Measurements from ENCODE around the gene SLC17A8.

Gene SLC17A8

DNA sequence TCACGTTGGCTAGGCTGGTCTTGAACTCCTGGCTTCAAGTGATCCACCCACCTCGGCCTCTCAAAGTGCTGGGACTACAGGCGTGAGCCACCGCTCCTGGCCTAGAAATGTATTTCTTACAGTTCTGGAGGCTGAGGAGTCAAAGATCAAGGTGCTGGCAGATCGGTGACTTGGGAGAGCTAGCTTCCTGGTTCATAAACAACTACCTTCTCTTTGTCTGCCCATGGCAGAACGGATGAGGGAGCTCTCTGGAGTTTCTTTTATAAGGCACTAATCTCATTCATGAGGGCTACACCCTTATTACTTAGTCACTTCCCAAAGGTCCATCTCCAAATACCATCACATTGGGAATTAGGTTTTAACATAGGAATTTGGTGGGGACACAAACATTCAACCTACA is 38.9 kb downstream of the SLC17A8 start:
- Histone ChIP-seq H3K36me3 (ENCODE audit: control insufficient read depth in 2 of 2, insufficient read depth in 1 of 2, low read length in 2 of 2) (no peaks in the 10 kb centered on the region), H3K4me3 (ENCODE audit: low read depth, low read length) (no peak overlapping the region), H3K9me3 (ENCODE audit: control insufficient read depth, insufficient read depth, low read depth, low read length) (no peaks in the 10 kb centered on the region), H3K4me1 (ENCODE audit: control insufficient read depth, insufficient read depth, low read length) (no peaks in the 10 kb centered on the region), H3K27ac (ENCODE audit: extremely low read depth, low read depth, low read length) (no peak overlapping the region)
- POLR2A ChIA-PET: no interaction called here
- no peak for TF ChIP-seq ZNF211 (tag by site-specific recombination; IDR thresholded peaks at IDR 0.05; ENCODE audit: low read depth)
- TF ChIP-seq ZSCAN16 (tag by site-specific recombination; IDR thresholded peaks at IDR 0.05): no peak
- no peak for TF ChIP-seq ZBTB17 (tag by site-specific recombination; IDR thresholded peaks at IDR 0.05)
- no peak for TF ChIP-seq GLI2 (tag by site-specific recombination; IDR thresholded peaks at IDR 0.05; ENCODE audit: borderline replicate concordance, low read depth)
- TF ChIP-seq ZNF629 (tag by site-specific recombination; IDR thresholded peaks at IDR 0.05): no peak
- no peak for TF ChIP-seq ZNF830 (tag by site-specific recombination; IDR thresholded peaks at IDR 0.05; ENCODE audit: low read depth)
- TF ChIP-seq SETDB1 (IDR thresholded peaks at IDR 0.05; ENCODE audit: insufficient read length, low read length): no peak
- TF ChIP-seq ZNF354C (tag by site-specific recombination; IDR thresholded peaks at IDR 0.05; ENCODE audit: borderline replicate concordance, low read depth): no peak
- TF ChIP-seq ZBTB20 (tag by site-specific recombination; IDR thresholded peaks at IDR 0.05): no peak
- TF ChIP-seq ZBTB48 (tag by site-specific recombination; IDR thresholded peaks at IDR 0.05): no peak
- no peak for TF ChIP-seq KLF8 (tag by site-specific recombination; IDR thresholded peaks at IDR 0.05)
- TF ChIP-seq ZBTB1 (tag by site-specific recombination; IDR thresholded peaks at IDR 0.05): no peak
- TF ChIP-seq ZNF2 (tag by site-specific recombination; IDR thresholded peaks at IDR 0.05): no peak
- TF ChIP-seq RBAK (tag by site-specific recombination; IDR thresholded peaks at IDR 0.05): no peak
- CTCF ChIA-PET: interaction anchor here (1.3 kb wide), 1 partner anchor 9 kb away, joined by 5 read pairs; no protein-coding TSS in a partner anchor

DNA sequence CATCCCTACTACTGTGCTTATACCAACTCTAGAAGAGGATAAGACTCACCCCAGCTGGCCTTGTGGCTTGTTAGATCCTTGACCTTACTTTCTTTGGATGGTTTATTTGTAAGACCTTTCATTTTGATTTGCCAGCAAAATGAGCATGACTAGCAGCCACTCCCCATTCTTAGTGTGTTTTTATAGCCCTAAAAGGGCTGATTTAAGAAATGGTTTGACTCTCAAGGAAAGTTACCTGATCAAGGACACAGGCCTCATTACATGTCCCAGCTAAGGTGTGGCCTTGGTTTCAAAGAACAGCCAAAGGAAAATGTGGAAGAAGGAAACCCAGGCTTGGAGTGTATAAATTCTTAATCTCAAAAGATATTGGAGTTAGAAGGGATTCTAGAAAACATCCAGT is 41.4 kb downstream of the SLC17A8 start:
- ChIA-PET POLR2A (interaction anchor here (0.6 kb wide), 1 partner anchor 374 kb away, joined by 3 read pairs; no protein-coding TSS in a partner anchor), CTCF (interaction anchor here (1.1 kb wide), 1 partner anchor 163 kb away, joined by 3 read pairs; no protein-coding TSS in a partner anchor)
- no peak overlapping the region for H3K4me3 ChIP-seq (ENCODE audit: low read depth, low read length)
- no peaks in the 10 kb centered on the region for H3K9me3 ChIP-seq (ENCODE audit: control insufficient read depth, insufficient read depth, low read depth, low read length)
- TF ChIP-seq ZNF521 (tag by site-specific recombination; IDR thresholded peaks at IDR 0.05) (no peak), ZNF701 (tag by site-specific recombination; IDR thresholded peaks at IDR 0.05) (no peak), SP7 (tag by site-specific recombination; IDR thresholded peaks at IDR 0.05) (no peak), ZNF549 (tag by site-specific recombination; IDR thresholded peaks at IDR 0.05) (no peak), ZSCAN16 (tag by site-specific recombination; IDR thresholded peaks at IDR 0.05) (no peak), MEIS1 (CRISPR knock-in tag; IDR thresholded peaks at IDR 0.05; ENCODE audit: borderline replicate concordance) (no peak), ZBTB20 (tag by site-specific recombination; IDR thresholded peaks at IDR 0.05) (no peak), GLIS1 (tag by site-specific recombination; IDR thresholded peaks at IDR 0.05) (no peak), ZNF132 (tag by site-specific recombination; IDR thresholded peaks at IDR 0.05; ENCODE audit: borderline replicate concordance) (no peak)
- TF ChIP-seq, protein P1, sequence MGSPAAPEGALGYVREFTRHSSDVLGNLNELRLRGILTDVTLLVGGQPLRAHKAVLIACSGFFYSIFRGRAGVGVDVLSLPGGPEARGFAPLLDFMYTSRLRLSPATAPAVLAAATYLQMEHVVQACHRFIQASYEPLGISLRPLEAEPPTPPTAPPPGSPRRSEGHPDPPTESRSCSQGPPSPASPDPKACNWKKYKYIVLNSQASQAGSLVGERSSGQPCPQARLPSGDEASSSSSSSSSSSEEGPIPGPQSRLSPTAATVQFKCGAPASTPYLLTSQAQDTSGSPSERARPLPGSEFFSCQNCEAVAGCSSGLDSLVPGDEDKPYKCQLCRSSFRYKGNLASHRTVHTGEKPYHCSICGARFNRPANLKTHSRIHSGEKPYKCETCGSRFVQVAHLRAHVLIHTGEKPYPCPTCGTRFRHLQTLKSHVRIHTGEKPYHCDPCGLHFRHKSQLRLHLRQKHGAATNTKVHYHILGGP (tag by site-specific recombination; IDR thresholded peaks at IDR 0.05): no peak
- TF ChIP-seq, protein P2, sequence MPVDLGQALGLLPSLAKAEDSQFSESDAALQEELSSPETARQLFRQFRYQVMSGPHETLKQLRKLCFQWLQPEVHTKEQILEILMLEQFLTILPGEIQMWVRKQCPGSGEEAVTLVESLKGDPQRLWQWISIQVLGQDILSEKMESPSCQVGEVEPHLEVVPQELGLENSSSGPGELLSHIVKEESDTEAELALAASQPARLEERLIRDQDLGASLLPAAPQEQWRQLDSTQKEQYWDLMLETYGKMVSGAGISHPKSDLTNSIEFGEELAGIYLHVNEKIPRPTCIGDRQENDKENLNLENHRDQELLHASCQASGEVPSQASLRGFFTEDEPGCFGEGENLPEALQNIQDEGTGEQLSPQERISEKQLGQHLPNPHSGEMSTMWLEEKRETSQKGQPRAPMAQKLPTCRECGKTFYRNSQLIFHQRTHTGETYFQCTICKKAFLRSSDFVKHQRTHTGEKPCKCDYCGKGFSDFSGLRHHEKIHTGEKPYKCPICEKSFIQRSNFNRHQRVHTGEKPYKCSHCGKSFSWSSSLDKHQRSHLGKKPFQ (tag by site-specific recombination; IDR thresholded peaks at IDR 0.05): no peak
- no peaks in the 10 kb centered on the region for H3K4me1 ChIP-seq (ENCODE audit: control insufficient read depth, insufficient read depth, low read length)
- no peak overlapping the region for H3K27ac ChIP-seq (ENCODE audit: extremely low read depth, low read depth, low read length)
- no peaks in the 10 kb centered on the region for H3K36me3 ChIP-seq (ENCODE audit: control insufficient read depth in 2 of 2, insufficient read depth in 1 of 2, low read length in 2 of 2)
